Measurements from ENCODE around the gene ASH1L.
"Not testable (repeated sequence)": the region's sequence is repeated elsewhere in the genome, so short reads cannot be mapped to it uniquely, and the experiment has no call there.

Gene ASH1L

GRCh38 chr1:155396874-155397476 lies 165.6 kb downstream of the ASH1L start:
- Mint-ChIP-seq H3K27me3 (ENCODE audit: low read depth) (no peaks in the 10 kb centered on the region), H3K36me3 (ENCODE audit: low read depth) (peaks cover 31% of the 10 kb centered on the region), H3K4me1 (ENCODE audit: low read depth) (peaks cover 2% of the 10 kb centered on the region), H3K27ac (no peak overlapping the region), H3K9me3 (no peaks in the 10 kb centered on the region), H3K4me3 (no peak overlapping the region)

- peaks cover 48% of the 10 kb centered on the region for H3K36me3 Mint-ChIP-seq (ENCODE audit: low read depth)
- H3K27me3 Mint-ChIP-seq (ENCODE audit: low read depth): no peaks in the 10 kb centered on the region
- no peaks in the 10 kb centered on the region for H3K9me3 Mint-ChIP-seq
- no peak overlapping the region for H3K27ac Mint-ChIP-seq
- no peaks in the 10 kb centered on the region for H3K4me1 Mint-ChIP-seq (ENCODE audit: low read depth)
- no peak overlapping the region for H3K4me3 Mint-ChIP-seq
These were observed 169.6 kb downstream of the ASH1L start for GRCh38 chr1:155392898-155393411.

- Mint-ChIP-seq H3K27ac (no peak overlapping the region), H3K4me3 (no peak overlapping the region), H3K27me3 (ENCODE audit: low read depth) (no peaks in the 10 kb centered on the region), H3K36me3 (ENCODE audit: low read depth) (peaks cover 54% of the 10 kb centered on the region), H3K9me3 (no peaks in the 10 kb centered on the region), H3K4me1 (ENCODE audit: low read depth) (no peaks in the 10 kb centered on the region)
These were observed 172.8 kb downstream of the ASH1L start for GRCh38 chr1:155389826-155390225.

DNA sequence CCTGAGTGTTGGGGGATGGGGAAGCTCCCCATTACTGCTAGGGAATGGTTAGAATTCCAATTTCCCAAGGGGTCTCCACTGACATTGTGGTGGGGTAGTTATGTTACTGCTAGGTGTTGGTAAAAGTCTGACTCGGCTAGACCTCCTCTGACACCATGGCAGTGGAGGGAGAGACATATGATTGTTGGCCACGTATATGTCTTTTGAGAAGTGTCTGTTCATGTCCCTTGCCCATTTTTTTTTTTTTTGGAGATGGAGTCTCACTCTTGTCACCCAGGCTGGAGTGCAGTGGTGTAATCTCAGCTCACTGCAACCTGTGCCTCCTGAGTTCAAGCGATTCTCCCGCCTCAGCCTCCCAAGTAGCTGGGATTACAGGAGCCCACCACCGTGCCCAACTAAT lies 176.8 kb downstream of the ASH1L start:
- H3K36me3 Mint-ChIP-seq (ENCODE audit: low read depth): peaks cover 40% of the 10 kb centered on the region
- not testable (repeated sequence) for H3K27ac Mint-ChIP-seq

GRCh38 chr1:155383406-155383805 lies 179.2 kb downstream of the ASH1L start:
- Mint-ChIP-seq H3K9me3 (no peaks in the 10 kb centered on the region), H3K4me3 (no peak overlapping the region), H3K27me3 (ENCODE audit: low read depth) (no peaks in the 10 kb centered on the region), H3K27ac (no peak overlapping the region), H3K4me1 (ENCODE audit: low read depth) (peaks cover 4% of the 10 kb centered on the region), H3K36me3 (ENCODE audit: low read depth) (peaks cover 39% of the 10 kb centered on the region)

More for the DNA sequence above, 176.8 kb downstream of the ASH1L start:
- H3K4me1 Mint-ChIP-seq (ENCODE audit: low read depth); H3K4me3 Mint-ChIP-seq; H3K27me3 Mint-ChIP-seq (ENCODE audit: low read depth); H3K9me3 Mint-ChIP-seq: not testable (repeated sequence)

DNA sequence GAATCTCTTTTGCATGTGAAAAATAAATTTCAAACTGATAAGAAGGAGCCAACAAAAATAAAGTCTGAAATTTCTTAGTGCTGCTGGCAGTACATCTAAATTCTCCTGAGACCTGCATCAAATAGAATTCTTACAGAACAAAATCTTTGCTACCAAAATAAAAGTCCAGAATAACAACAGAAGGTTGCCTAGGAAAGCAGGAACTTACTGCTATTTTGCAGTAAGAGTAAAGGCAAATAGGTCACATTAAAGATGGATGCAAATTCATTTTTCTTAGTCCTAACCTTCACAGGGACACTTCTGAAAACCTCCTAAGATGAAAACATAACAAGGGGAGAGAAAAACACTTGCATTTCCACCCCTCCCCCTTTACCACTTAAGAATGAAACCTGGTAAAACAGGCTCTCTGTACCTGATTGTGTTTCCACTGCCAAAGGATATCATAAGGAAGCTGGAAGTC lies 182.9 kb downstream of the ASH1L start:
- Mint-ChIP-seq H3K36me3 (ENCODE audit: low read depth) (peaks cover 30% of the 10 kb centered on the region), H3K4me1 (ENCODE audit: low read depth) (peaks cover 7% of the 10 kb centered on the region), H3K27ac (no peak overlapping the region), H3K4me3 (no peak overlapping the region), H3K9me3 (no peaks in the 10 kb centered on the region), H3K27me3 (ENCODE audit: low read depth) (no peaks in the 10 kb centered on the region)

DNA sequence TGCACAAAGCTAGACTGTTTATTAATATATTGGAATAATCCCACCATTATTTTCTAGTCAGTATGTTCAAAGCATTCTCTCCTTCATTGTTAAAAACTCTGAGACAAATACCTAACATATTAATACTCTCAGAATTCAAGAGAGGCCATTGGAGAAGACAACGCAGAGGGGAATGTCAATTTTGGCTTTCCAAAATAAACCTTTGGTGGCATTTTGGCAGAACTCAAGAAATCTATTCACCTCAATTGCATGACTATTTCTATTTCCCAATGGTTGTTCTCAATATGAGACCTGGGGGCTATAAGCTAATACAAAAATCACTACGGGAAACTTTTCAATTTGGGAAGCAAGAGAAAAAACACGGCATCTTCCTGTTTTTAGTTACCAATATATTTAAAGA lies 183.4 kb downstream of the ASH1L start:
- Mint-ChIP-seq H3K27ac (no peak overlapping the region), H3K36me3 (ENCODE audit: low read depth) (peaks cover 30% of the 10 kb centered on the region), H3K27me3 (ENCODE audit: low read depth) (no peaks in the 10 kb centered on the region), H3K4me3 (no peak overlapping the region), H3K9me3 (no peaks in the 10 kb centered on the region), H3K4me1 (ENCODE audit: low read depth) (peaks cover 7% of the 10 kb centered on the region)

DNA sequence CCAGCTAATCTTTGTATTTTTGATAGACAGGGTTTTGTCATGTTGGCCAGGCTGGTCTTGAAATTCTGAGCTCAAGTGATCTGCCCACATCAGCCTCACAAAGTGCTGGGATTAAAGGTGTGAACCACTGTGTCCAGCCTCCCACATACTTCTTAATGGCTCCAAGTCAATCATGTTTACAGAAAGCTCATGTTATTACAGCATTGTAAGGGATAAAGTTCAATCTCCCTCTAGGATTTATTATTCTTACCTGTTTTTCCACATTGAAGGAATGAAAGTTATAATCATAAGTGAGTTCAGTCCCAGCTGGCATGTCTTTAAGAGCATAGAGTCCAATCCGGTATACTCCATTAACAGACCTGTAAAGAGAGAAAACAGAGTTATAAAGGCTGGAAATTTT lies 202.6 kb downstream of the ASH1L start:
- peaks cover 16% of the 10 kb centered on the region for H3K36me3 Mint-ChIP-seq (ENCODE audit: low read depth)
- H3K27ac Mint-ChIP-seq: no peak overlapping the region
- no peaks in the 10 kb centered on the region for H3K4me1 Mint-ChIP-seq (ENCODE audit: low read depth)
- H3K27me3 Mint-ChIP-seq (ENCODE audit: low read depth): no peaks in the 10 kb centered on the region
- H3K4me3 Mint-ChIP-seq: no peak overlapping the region
- no peaks in the 10 kb centered on the region for H3K9me3 Mint-ChIP-seq

GRCh38 chr1:155352631-155353030 lies 210.0 kb downstream of the ASH1L start:
- H3K9me3 Mint-ChIP-seq: no peaks in the 10 kb centered on the region
- H3K4me3 Mint-ChIP-seq: no peak overlapping the region
- H3K27me3 Mint-ChIP-seq (ENCODE audit: low read depth): no peaks in the 10 kb centered on the region
- H3K27ac Mint-ChIP-seq: no peak overlapping the region
- peaks cover 34% of the 10 kb centered on the region for H3K36me3 Mint-ChIP-seq (ENCODE audit: low read depth)
- H3K4me1 Mint-ChIP-seq (ENCODE audit: low read depth): no peaks in the 10 kb centered on the region

DNA sequence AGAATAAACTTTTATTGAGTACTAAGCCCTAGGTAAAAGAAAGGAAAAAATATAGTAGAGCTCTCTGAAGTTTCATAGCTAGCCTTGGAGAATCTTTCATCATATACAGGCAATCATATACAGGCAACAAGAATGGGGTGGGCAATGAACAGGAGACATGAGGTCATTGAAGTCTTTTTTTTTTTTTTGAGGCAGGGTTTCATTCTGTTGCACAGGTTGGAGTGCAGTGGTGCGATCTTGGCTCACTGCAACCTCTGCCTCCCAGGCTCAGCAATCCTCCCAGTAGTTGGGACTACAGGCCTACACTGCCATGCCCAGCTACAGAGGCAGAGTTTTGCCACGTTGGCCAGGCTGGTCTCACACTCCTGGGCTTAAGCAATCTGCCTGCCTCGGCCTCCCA lies 219.8 kb downstream of the ASH1L start:
- Mint-ChIP-seq H3K27ac (no peak overlapping the region), H3K9me3 (no peaks in the 10 kb centered on the region), H3K4me3 (no peak overlapping the region), H3K4me1 (ENCODE audit: low read depth) (no peaks in the 10 kb centered on the region), H3K36me3 (ENCODE audit: low read depth) (peaks cover 51% of the 10 kb centered on the region), H3K27me3 (ENCODE audit: low read depth) (no peaks in the 10 kb centered on the region)

GRCh38 chr1:155339515-155340097 lies 223.0 kb downstream of the ASH1L start:
- Mint-ChIP-seq H3K36me3 (ENCODE audit: low read depth) (peaks cover 59% of the 10 kb centered on the region), H3K9me3 (no peaks in the 10 kb centered on the region), H3K4me3 (no peak overlapping the region), H3K27me3 (ENCODE audit: low read depth) (no peaks in the 10 kb centered on the region), H3K27ac (no peak overlapping the region), H3K4me1 (ENCODE audit: low read depth) (no peaks in the 10 kb centered on the region)

- H3K9me3 Mint-ChIP-seq: no peaks in the 10 kb centered on the region
- H3K4me1 Mint-ChIP-seq (ENCODE audit: low read depth): peaks cover 2% of the 10 kb centered on the region
- no peak overlapping the region for H3K4me3 Mint-ChIP-seq
- no peak overlapping the region for H3K27ac Mint-ChIP-seq
- peaks cover 47% of the 10 kb centered on the region for H3K36me3 Mint-ChIP-seq (ENCODE audit: low read depth)
- no peaks in the 10 kb centered on the region for H3K27me3 Mint-ChIP-seq (ENCODE audit: low read depth)
These were observed 227.6 kb downstream of the ASH1L start for GRCh38 chr1:155334962-155335361.

- Mint-ChIP-seq H3K27me3 (ENCODE audit: low read depth) (no peaks in the 10 kb centered on the region), H3K9me3 (no peaks in the 10 kb centered on the region), H3K4me1 (ENCODE audit: low read depth) (peaks cover 9% of the 10 kb centered on the region), H3K27ac (no peak overlapping the region), H3K4me3 (no peak overlapping the region), H3K36me3 (ENCODE audit: low read depth) (peaks cover 16% of the 10 kb centered on the region)
These were observed 232.5 kb downstream of the ASH1L start for GRCh38 chr1:155329980-155330598.

DNA sequence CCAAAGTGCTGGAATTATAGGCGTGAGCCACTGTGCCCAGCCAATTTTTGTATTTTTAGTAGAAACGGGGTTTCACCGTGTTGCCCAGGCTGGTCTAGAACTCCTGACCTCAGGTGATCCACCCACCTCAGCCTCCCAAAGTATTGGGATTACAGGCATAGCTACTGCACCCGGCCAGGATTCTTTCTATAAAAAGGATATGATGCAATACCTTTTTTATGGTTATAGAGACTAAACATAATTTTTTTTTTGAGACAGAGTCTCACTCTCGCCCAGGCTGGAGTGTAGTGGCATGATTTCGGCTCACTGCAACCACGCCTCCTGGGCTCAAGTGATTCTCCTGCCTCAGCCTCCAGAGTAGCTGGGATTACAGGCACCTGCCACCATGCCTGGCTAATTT lies 233.7 kb downstream of the ASH1L start:
- H3K9me3 Mint-ChIP-seq; H3K27ac Mint-ChIP-seq; H3K27me3 Mint-ChIP-seq (ENCODE audit: low read depth); H3K4me3 Mint-ChIP-seq; H3K4me1 Mint-ChIP-seq (ENCODE audit: low read depth): not testable (repeated sequence)
- peaks cover 12% of the 10 kb centered on the region for H3K36me3 Mint-ChIP-seq (ENCODE audit: low read depth)

DNA sequence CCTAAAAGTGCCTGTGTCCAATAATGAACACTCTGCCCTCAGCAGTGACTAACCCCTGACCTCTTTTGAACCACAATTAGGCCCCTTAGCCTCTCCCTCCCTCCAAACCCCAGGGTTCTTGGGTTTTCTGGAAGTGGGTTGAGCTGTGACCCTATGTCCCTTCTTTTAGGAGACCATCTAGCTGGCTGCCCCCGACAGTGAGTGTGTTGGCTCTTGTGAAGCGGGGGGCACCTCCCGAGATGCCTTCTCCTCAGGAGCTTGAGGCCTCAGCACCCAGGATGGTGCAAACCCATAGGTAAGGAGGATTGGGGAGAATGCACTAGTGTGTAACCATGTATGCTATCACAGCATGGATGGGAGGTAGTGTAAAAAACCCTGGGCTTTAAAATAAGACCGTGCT lies 234.6 kb downstream of the ASH1L start:
- Mint-ChIP-seq H3K4me3 (no peak overlapping the region), H3K9me3 (no peaks in the 10 kb centered on the region), H3K27ac (no peak overlapping the region), H3K36me3 (ENCODE audit: low read depth) (peaks cover 8% of the 10 kb centered on the region), H3K27me3 (ENCODE audit: low read depth) (no peaks in the 10 kb centered on the region), H3K4me1 (ENCODE audit: low read depth) (peaks cover 7% of the 10 kb centered on the region)
